HAP-1 (cell line): ENCODE data around the gene SH3GL2.
"Not testable (repeated sequence)": the region's sequence is repeated elsewhere in the genome, so short reads cannot be mapped to it uniquely, and the experiment has no call there.

Source experiments
- DNase-seq, 2 experiments: peaks; one replicate each; pipeline ENCODE4 v3.0.0-alpha.2; 2016 to 2020; ENCODE audit warnings: low spot score in 2 of 2
- H3K27me3 ChIP-seq: fragments of 250-450 bp; sonication (Bioruptor Pico); 2 replicates; pipeline ENCODE4 v1.5.1; 2020; ENCODE audit warnings: low read depth, mild to moderate bottlenecking, moderate library complexity
- H3K36me3 ChIP-seq: fragments of 250-450 bp; sonication (Bioruptor Pico); replicated peaks from 2 replicates; pipeline ENCODE4 v1.5.1; 2020; ENCODE audit warnings: mild to moderate bottlenecking
- H3K4me1 ChIP-seq: fragments of 250-450 bp; sonication (Bioruptor Pico); 2 replicates; pipeline ENCODE4 v1.5.1; 2020; ENCODE audit warnings: mild to moderate bottlenecking
- H3K4me3 ChIP-seq: fragments of 250-450 bp; sonication (Bioruptor Pico); 2 replicates; pipeline ENCODE4 v1.5.1; 2020; ENCODE audit warnings: mild to moderate bottlenecking, moderate library complexity
- H3K9me3 ChIP-seq: fragments of 250-450 bp; sonication (Bioruptor Pico); 2 replicates; pipeline ENCODE4 v1.5.1; 2020; ENCODE audit warnings: mild to moderate bottlenecking, moderate library complexity
- in situ Hi-C: fragments of 300-500 bp; cut with MboI; formaldehyde crosslinking; loops from 3 replicates; pipeline ENCODE4 v1.14.3; 2020; ENCODE audit warnings: low sequenced_read_pairs, inconsistent platforms, mixed read lengths

The SH3GL2 gene

DNA sequence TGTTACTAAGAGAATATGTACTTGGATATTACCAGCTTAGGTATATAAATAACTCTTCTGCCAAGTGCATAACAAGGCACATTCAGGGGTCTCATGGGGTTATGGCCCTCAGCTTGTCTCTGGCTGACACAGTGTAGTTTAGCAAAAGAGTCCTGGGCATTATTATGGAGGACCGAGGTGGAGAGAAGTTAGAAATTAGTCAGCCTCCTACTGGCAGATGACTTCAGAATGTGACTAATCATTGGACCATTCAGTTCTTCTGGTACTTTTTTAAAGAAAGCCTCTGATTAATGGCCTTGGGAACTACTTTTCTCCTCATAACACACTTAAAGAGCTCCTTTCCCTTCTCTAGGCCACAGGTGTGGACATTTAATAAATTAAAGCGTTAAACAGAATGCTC, 178.9 kb downstream of the SH3GL2 start:
- in situ Hi-C loops: no loop called here
- no peaks in the 10 kb centered on the region for H3K4me1 ChIP-seq
- H3K4me3 ChIP-seq: no peak overlapping the region
- no peaks in the 10 kb centered on the region for H3K27me3 ChIP-seq
- H3K36me3 ChIP-seq: no peaks in the 10 kb centered on the region
- no peak for DNase-seq
- no peaks in the 10 kb centered on the region for H3K9me3 ChIP-seq

DNA sequence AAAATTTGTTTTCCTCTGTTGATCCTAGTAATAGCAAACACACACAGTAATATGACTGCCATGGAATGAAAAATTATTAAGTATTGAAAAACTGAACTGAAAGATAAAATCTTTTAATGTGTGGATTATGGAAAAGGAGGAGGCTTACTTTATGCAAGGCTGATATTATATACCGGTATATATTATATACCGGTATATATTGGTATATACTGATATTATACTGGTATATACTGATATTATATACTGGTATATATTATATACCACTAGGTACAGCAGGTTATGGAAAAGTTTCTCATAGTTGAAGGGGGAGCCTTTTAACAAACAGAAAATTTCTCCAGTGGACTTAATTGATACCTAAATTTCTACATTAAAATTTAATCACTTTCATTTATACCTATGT, 181.4 kb downstream of the SH3GL2 start:
- no peaks in the 10 kb centered on the region for H3K4me1 ChIP-seq
- in situ Hi-C loops: no loop called here
- DNase-seq: no peak
- H3K27me3 ChIP-seq: no peaks in the 10 kb centered on the region
- H3K36me3 ChIP-seq: no peaks in the 10 kb centered on the region
- H3K4me3 ChIP-seq: no peak overlapping the region
- no peaks in the 10 kb centered on the region for H3K9me3 ChIP-seq

DNA sequence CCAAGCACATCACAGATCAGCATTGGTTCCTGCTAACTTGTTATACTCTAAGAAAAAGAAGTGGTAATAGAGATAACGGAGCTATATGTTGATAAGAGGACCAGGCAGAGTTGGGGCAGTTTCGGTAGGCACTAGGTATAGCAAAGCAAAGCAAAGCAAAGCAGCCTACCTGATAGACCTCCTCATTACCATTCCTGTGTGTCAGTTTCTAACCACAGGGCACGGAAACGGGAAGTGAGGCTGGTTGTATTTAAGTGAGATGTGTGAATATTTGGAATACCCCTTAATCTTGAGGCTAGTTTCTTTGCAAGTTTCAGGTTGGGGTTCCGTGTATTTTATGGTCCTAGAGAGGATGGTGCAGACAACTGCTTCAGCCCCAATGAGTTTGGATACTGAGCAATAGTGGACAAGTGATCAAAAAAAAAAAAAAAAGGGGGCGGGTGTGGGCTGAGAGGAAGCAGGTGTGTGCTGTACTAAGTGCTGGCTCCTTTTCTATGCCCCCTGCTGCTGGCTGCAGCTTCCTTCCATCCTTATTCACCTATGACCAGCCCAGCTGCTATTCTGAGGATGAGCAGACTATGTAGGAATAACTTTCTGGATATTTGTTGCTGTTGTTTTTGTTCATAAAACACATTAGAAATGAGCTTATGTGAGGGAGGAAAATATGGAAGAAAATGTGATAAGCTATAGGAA, 183.3 kb downstream of the SH3GL2 start:
- Histone ChIP-seq H3K4me1 (no peaks in the 10 kb centered on the region), H3K27me3 (no peaks in the 10 kb centered on the region), H3K4me3 (no peak overlapping the region), H3K9me3 (no peaks in the 10 kb centered on the region), H3K36me3 (no peaks in the 10 kb centered on the region)
- in situ Hi-C loops: no loop called here
- DNase-seq: no peak

DNA sequence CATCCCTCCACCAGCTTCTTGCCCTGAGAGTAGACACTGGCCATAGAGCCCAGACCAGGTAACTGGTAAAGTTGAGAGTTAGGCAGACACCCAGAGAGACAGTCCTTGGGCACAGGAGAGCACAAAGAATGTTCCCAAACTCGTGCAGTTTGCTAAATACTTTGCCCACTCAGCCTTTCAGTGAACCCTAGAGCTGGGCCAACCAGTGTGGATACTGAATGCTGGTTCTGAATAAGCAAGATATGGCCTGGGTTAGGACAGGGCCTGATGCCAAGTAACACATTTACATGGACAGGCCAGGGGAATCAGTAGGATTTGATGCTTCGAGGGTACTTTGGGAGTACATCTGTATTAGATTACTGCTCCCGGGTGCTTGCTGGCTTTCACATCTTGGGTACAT, 185.4 kb downstream of the SH3GL2 start:
- no peaks in the 10 kb centered on the region for H3K9me3 ChIP-seq
- no peak for DNase-seq
- H3K4me1 ChIP-seq: no peaks in the 10 kb centered on the region
- no peak overlapping the region for H3K4me3 ChIP-seq
- no peaks in the 10 kb centered on the region for H3K27me3 ChIP-seq
- H3K36me3 ChIP-seq: no peaks in the 10 kb centered on the region
- in situ Hi-C loops: no loop called here

DNA sequence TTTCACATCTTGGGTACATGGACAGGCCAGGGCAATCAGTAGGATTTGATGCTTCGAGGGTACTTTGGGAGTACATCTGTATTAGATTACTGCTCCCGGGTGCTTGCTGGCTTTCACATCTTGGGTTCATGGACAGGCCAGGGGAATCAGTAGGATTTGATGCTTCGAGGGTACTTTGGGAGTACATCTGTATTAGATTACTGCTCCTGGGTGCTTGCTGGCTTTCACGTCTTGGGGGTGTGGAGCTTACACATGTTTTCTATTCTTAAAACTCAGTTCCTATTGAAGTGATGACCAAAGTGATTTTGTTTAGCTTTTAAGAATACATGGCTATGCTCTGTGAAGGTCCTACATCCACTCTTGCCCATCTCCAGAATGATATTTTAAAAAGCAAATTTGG, 186.3 kb downstream of the SH3GL2 start:
- in situ Hi-C loops, DNase-seq, H3K4me3 ChIP-seq, H3K36me3 ChIP-seq, H3K27me3 ChIP-seq, H3K4me1 ChIP-seq, H3K9me3 ChIP-seq: not testable (repeated sequence)

DNA sequence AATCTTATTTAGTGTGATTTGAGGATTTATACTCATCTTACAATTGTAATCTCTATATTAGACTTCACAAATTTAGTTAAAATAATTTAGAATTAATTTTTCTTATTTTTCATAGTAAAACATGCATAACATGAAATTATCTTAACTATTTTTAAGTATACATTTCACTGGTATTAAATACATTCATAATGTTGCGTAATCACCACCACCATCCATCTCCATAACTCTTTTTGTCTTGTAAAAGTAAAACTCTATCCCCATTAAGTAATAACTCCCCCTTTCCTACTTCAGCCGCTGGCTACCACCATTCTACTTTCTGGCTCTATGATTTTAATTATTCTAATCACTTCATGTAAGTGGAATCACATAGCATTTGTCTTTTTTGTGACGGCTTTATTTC, 193.4 kb downstream of the SH3GL2 start:
- DNase-seq: no peak

DNA sequence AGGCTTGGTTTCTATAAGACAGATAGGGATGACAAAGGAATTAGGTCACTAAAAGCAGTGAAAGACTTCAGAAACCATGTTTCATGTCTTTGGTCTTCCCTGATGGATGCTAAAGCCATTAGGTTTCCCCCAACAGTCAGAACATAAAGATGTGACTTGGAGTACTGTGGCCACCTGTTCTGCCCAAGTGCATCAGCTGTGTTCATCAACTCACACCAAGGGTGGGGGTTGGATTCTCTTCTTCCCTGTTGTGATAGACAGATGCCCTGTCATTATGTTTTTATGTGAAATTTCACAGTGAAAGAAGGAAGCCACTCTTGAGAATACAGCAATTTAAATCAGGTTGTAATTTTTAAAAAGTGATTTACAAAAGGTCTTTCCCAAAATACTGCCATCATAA, 196.8 kb downstream of the SH3GL2 start:
- in situ Hi-C loops: no loop called here
- Histone ChIP-seq H3K4me3 (no peak overlapping the region), H3K4me1 (no peaks in the 10 kb centered on the region), H3K27me3 (no peaks in the 10 kb centered on the region), H3K36me3 (no peaks in the 10 kb centered on the region), H3K9me3 (no peaks in the 10 kb centered on the region)
- DNase-seq: no peak

More for the DNA sequence above, 193.4 kb downstream of the SH3GL2 start:
- Histone ChIP-seq H3K36me3 (no peaks in the 10 kb centered on the region), H3K4me1 (no peaks in the 10 kb centered on the region), H3K9me3 (no peaks in the 10 kb centered on the region), H3K27me3 (no peaks in the 10 kb centered on the region), H3K4me3 (no peak overlapping the region)
- in situ Hi-C loops: no loop called here

DNA sequence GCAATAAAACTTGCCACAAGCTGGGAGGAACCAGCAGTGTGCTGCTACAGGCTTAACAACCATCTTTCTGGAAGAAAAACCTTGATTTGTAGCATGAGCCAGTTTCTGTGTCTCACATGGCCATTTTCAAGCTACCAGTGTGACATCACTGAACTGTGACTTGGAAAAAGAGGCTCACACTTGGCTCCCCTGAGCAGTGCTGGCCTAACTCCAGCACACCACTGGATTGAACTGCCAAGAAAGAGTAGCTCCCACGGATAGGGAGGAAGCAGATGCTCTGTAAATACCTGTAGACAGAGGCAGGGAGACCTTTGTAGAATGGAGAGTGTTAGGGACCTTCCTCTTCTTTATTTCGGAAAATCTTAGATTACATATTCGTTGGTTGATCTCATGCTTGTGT, 197.9 kb downstream of the SH3GL2 start:
- H3K9me3 ChIP-seq: no peaks in the 10 kb centered on the region
- no peaks in the 10 kb centered on the region for H3K27me3 ChIP-seq
- no peak for DNase-seq
- H3K4me1 ChIP-seq: no peaks in the 10 kb centered on the region
- in situ Hi-C loops: no loop called here
- no peaks in the 10 kb centered on the region for H3K36me3 ChIP-seq
- no peak overlapping the region for H3K4me3 ChIP-seq

DNA sequence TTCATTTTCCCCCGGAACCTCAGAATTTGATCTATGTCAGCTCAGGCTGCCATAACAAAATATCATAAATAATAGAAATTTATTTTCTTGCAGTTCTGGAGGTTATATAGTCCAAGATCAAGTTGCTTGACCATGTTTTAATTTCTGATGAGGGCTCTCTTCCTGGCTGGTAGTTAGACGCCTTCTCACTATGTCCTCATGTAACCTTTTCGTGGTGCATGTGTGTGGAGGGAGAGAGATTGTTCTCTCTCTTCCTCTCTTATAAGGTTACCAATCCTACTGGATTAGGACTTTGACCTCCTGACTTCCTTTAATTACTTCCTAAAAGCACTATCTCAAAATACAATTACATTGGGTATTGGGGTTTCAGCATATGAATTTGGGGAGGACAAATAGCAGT, 198.6 kb downstream of the SH3GL2 start:
- in situ Hi-C loops: no loop called here
- no peak for DNase-seq
- no peaks in the 10 kb centered on the region for H3K9me3 ChIP-seq
- no peaks in the 10 kb centered on the region for H3K4me1 ChIP-seq
- H3K27me3 ChIP-seq: no peaks in the 10 kb centered on the region
- no peak overlapping the region for H3K4me3 ChIP-seq
- H3K36me3 ChIP-seq: no peaks in the 10 kb centered on the region

DNA sequence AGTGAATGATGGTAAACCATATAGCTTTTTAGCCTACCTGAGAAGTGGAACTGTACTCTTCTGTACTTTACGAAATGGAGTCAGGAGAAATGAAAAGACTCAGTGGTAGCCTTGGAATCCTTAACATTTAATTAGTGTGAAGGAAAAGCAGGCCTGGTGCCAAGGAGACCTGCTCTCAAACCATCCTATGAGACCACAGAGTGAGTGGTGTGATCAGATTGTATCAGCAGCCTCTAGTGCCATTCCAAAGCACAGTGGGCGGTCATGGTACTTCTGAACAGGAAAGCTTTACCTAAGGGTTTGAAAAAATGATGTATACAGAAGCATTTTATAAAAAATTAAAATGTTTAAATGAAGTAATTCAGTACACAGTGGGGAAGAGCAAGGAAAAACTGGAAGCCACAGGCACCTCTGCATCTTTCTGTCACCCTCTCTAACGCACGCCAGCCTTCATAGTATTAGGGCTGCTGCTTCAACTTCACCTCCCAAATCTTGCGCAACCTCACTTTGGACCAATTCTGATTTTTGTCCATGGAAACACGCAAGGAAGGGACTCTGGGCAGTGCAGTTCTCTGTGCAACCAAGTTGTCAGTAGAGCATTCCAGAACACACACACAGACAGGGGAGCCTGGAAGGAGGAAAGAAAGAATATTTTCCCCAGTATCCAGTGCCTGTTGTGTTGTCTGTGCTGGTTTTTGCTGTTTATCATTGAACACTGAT, 203.7 kb downstream of the SH3GL2 start:
- in situ Hi-C loops: no loop called here
- DNase-seq: no peak
- H3K36me3 ChIP-seq: no peaks in the 10 kb centered on the region
- H3K9me3 ChIP-seq: no peaks in the 10 kb centered on the region
- no peak overlapping the region for H3K4me3 ChIP-seq
- H3K4me1 ChIP-seq: no peaks in the 10 kb centered on the region
- no peaks in the 10 kb centered on the region; the same call in 1 of the 2 replicates for H3K27me3 ChIP-seq

DNA sequence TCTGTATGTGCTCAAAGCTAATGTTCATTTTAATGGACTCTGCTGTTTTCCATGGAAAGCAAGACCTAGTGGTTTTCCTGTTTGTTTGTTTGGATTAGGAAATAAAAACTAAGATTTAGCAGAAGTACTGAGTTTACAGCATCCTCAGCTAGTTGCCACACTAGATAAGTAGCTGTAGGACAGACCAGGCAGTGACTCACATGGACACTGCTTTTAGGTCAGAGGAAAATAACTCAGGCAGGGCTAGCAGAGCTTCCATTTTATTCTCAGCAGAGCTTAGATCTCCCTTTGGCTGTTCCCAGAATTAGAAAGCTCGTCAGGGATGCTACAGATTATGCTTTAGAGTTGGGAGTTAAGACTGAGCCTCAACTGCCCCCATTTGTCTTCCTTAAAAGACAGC, 204.4 kb downstream of the SH3GL2 start:
- Histone ChIP-seq H3K36me3 (no peaks in the 10 kb centered on the region), H3K27me3 (no peaks in the 10 kb centered on the region; the same call in 1 of the 2 replicates), H3K4me1 (no peaks in the 10 kb centered on the region), H3K9me3 (no peaks in the 10 kb centered on the region), H3K4me3 (no peak overlapping the region)
- no peak for DNase-seq
- in situ Hi-C loops: no loop called here

DNA sequence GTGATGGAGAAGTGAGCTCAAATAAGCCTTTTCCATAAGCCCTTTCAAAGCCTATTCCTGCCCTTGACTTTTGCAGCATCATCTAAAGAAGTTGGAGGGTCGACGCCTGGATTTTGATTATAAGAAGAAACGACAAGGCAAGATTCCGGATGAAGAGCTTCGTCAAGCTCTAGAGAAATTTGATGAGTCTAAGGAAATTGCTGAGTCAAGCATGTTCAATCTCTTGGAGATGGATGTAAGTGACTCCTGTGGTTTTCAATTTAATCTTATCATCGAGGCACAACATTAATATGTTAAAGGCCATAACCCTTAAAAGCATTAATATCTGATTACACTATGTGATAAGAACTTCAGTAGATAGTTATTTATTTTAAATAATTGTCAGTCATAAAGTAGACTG, 210.4 kb downstream of the SH3GL2 start:
- no peak for DNase-seq
- Histone ChIP-seq H3K9me3 (no peaks in the 10 kb centered on the region), H3K27me3 (no peaks in the 10 kb centered on the region; the same call in 1 of the 2 replicates), H3K4me3 (no peak overlapping the region), H3K36me3 (no peaks in the 10 kb centered on the region), H3K4me1 (no peaks in the 10 kb centered on the region)
- in situ Hi-C loops: no loop called here

DNA sequence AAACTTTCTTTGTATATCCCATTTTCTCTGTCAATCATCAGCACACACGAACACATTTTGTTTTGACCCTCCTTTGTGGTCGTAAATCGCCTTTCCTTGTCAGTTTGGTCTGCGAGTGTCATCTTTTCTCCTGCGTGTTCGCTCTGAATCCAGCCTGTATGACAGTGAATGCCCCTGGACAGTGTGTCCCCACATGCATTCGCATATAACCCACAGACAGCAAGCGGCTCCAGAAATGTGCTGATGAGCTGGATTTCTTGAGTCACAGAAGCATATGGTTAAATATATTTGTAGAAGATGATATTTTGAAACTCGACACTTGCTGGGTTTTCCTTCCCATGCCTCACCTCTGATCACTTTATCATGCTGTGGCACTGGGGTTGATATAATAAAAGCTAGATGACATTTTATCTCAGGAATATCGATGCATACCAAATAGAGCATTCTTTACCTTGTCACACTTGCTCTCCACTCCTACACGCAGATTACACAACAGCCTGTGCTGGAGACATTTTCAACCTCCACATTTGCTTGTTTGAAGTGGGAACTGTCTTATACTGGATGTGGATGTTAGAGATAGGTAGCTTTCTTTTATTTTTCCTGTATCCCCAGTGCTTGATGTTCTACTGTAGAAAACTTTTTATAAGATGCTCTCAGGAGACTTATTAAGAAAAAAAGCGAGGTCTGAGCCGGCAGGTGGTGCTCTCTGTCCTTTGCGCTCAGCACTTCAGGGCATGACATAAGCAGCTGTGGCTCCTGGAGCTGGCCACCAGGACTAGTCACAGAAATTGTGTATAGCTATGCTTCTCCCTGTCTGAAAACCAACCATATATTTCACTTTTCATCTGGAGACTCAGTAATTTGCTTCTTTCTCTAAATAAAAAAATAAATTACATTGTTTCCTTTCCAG, 215.1 kb downstream of the SH3GL2 start:
- in situ Hi-C loops: no loop called here
- no peaks in the 10 kb centered on the region for H3K9me3 ChIP-seq
- no peak overlapping the region for H3K4me3 ChIP-seq
- peak in 1 of 2 experiments; percentile 10 for DNase-seq
- no peaks in the 10 kb centered on the region for H3K27me3 ChIP-seq
- no peaks in the 10 kb centered on the region for H3K36me3 ChIP-seq
- no peaks in the 10 kb centered on the region for H3K4me1 ChIP-seq

DNA sequence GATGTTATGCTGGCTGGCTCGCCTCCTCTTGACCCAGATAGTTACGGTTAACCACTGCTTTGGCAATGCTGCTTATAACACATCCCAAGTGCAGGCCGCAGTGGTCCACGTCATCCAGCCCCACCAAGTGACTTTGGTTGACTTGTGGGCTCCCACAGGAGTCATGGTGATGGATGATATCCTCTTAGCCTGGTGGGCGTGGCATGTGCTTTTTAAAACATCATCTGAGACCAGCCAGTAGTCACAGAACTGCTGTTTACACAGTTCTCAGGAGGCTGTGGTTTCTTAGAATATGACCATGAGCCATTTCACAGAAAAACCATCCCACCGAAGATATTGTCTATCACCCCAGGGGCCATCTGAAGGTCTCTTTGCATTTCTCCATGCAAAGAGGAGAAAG, 216.9 kb downstream of the SH3GL2 start:
- H3K36me3 ChIP-seq: no peaks in the 10 kb centered on the region
- no peaks in the 10 kb centered on the region for H3K9me3 ChIP-seq
- no peak overlapping the region for H3K4me3 ChIP-seq
- in situ Hi-C loops: no loop called here
- no peaks in the 10 kb centered on the region for H3K4me1 ChIP-seq
- no peaks in the 10 kb centered on the region for H3K27me3 ChIP-seq
- DNase-seq: no peak
